ENCODE data around the gene OR52D1.

DNA sequence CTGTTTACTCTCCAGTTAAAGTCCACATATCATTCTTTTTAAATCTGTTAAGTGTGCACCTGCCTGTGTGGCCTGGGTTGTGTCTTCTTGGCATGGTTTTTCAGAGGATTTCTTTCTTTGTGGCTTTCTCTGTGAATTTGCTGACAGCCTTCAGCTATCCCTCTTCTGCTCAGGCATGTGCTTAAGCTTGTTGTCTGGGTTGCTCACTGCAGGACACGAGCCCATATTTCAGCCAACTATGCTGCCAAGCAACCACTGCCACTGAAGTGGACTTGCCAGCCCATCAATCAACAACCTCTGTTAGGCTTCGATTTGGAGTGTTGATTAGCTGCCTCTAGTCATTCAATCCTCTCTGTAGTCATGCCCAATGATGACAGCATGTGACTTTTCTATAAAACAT is 21.0 kb upstream of the OR52D1 start:
- TF ChIP-seq, protein P1, sequence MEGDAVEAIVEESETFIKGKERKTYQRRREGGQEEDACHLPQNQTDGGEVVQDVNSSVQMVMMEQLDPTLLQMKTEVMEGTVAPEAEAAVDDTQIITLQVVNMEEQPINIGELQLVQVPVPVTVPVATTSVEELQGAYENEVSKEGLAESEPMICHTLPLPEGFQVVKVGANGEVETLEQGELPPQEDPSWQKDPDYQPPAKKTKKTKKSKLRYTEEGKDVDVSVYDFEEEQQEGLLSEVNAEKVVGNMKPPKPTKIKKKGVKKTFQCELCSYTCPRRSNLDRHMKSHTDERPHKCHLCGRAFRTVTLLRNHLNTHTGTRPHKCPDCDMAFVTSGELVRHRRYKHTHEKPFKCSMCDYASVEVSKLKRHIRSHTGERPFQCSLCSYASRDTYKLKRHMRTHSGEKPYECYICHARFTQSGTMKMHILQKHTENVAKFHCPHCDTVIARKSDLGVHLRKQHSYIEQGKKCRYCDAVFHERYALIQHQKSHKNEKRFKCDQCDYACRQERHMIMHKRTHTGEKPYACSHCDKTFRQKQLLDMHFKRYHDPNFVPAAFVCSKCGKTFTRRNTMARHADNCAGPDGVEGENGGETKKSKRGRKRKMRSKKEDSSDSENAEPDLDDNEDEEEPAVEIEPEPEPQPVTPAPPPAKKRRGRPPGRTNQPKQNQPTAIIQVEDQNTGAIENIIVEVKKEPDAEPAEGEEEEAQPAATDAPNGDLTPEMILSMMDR (IDR thresholded peaks at IDR 0.05; ENCODE audit: poor library complexity, severe bottlenecking) = no peak
- no peak for TF ChIP-seq TAF1 (IDR thresholded peaks at IDR 0.05; ENCODE audit: low read depth)
- no peak for TF ChIP-seq POLR2AphosphoS5 (IDR thresholded peaks at IDR 0.05)
- no peak for TF ChIP-seq EZH2 (IDR thresholded peaks at IDR 0.05; ENCODE audit: borderline replicate concordance, insufficient read depth, low read length, poor library complexity, severe bottlenecking)
- no peak for TF ChIP-seq REST (IDR thresholded peaks at IDR 0.05; ENCODE audit: borderline replicate concordance)
- TF ChIP-seq SMC3 (conservative IDR thresholded peaks at IDR 0.05; ENCODE audit: poor library complexity) = no peak
